GM19372 (cell line): ENCODE measurements around the gene RSRC2.
"Not testable (repeated sequence)": the region's sequence is repeated elsewhere in the genome, so short reads cannot be mapped to it uniquely, and the experiment has no call there.

Experiments
- ATAC-seq: cut with Tn5 transposase; IDR thresholded peaks from one replicate; pipeline ENCODE4 v1.9.1; 2021; ENCODE audit warnings: mild to moderate bottlenecking, low read depth, moderate library complexity; ENCODE audit not compliant: unreplicated experiment

RSRC2 gene

DNA sequence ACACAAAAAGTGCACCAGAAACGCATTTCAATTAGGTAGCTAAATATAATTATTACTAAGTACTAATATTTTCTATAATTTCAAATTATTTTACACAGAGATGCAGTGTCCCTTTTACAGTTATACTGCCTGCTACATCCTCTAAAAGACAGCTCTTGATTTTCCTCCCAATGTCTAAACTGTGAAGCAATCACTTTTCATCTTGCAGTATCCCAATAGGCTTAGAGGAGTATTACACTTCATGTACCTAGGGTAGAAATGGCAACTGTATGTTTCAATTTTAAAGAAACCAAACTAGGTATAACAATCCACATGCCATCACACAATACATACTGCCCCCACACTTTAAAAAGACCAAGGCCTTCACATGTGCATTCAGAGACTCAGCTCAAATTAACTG lies 7.3 kb downstream of the RSRC2 start:
- ATAC-seq, result no peak

DNA sequence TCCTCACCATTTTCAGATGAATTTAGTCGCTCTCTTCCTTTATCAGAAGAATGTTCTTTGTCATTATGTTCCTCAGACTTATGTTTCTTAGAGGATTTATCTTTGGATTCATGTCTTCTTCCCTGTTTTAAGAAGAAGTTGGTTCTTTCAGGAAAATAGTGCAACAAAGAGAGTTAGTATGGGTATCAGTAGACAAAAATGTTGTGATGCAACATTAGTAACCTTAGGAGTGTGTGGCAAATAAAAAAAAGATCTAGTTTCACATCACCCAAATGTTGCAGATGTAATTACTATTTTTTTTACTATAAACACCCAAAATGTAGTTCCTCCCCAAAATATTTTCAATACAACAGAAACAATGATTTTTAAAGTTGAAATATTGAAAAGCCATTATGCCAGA lies 7.8 kb downstream of the RSRC2 start:
- no peak for ATAC-seq

GRCh38 chr12:122517877-122518276 lies 8.9 kb downstream of the RSRC2 start:
- ATAC-seq, result no peak

- ATAC-seq, result no peak
Observed at GRCh38 chr12:122516544-122517361, 10.0 kb downstream of the RSRC2 start.

GRCh38 chr12:122515275-122515674 lies 11.5 kb downstream of the RSRC2 start:
- ATAC-seq, result no peak

- ATAC-seq, result no peak
Observed at GRCh38 chr12:122513660-122514059, 13.1 kb downstream of the RSRC2 start.

- not testable (repeated sequence) for ATAC-seq
Observed at GRCh38 chr12:122513028-122513427, 13.7 kb downstream of the RSRC2 start.

- no peak for ATAC-seq
Observed at GRCh38 chr12:122508163-122508562, 18.6 kb downstream of the RSRC2 start.

DNA sequence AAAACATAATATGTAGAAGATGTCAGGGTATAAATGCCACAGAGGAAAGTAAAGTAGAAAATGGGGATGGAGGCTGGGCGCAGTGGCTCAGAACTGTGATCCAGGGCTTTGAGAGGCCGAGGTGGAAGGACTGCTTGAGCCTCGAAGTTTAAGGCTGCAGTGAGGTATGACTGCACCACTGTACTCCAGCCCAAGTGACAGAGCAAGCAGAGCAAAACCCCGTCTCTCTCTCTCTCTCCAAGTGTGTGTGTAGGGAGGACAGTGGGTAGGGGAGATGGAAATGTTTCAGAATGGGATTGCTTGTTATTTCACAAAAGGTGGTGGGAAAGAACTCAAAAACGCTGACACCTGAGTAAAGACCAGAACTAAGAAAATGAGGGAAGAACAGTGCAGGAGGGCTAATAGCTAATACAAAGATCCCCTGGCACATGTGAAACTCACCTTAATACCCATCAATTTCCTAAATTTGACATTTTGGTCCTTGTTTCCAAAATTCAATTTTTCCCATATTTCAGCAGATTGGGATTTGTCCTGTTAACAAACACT lies 20.3 kb downstream of the RSRC2 start:
- ATAC-seq, result no peak

DNA sequence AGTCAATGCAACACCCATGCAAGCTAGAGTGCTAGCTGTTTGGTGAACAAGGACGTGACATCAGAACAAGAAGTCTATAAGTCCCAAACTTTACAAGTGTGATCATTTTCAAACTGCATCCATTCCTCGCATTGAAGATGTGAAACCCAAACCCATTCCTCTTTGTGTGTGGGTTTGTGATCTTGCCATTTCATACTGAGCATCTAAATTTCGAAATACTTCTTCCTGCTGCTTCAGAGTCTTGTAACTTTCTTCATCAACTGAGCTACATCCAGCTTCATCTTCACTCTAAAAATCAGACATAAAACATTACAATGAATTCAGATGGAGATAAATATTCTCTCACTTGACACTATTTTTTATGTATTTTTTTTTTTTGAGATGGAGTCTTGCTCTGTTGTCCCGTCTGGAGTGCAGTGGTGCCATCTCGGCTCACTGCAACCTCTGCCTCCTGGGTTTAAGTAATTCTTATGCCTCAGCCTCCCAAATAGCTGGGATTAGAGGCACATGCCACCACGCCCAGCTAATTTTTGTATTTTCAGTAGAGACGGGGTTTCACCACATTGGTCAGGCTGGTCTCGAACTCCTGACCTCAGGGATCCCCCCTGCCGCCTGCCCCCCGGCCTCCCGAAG lies 21.2 kb downstream of the RSRC2 start:
- no peak for ATAC-seq

DNA sequence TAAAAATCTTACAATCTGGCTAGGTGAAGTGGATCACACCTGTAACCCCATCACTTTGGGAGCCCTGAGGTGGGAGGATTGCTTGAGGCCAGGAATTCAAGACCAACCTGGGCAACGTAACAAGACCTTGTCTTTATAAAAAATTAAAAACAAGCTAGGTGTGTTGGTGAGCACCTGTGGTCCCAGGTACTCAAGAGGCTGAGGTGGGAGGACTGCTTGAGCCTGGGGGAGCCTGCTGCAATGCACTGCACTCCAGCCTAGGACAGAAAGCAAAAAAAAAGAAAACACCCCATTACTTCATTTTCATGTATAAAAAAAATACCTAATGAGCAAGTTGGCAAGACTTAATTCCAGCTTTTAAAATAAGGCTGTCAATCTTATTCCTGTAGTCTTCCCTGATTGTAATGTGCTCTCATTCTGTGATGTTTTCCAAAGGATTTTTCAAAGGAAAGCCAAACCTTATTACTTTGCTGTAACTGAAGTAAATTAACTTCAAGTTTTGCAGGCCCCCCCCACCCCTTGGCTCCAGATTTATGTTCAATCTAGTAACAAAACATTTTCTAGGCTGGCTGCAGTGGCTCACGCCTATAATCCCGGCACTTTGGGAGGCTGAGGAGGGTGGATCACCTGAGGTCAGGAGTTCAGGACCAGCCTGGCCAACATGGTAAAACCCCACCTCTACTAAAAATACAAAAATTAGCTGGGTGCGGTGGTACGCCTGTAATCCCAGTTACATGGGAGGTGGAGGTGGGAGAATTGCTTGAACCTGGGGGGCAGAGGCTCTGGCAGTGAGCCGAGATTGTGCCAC lies 22.7 kb downstream of the RSRC2 start:
- no peak for ATAC-seq

DNA sequence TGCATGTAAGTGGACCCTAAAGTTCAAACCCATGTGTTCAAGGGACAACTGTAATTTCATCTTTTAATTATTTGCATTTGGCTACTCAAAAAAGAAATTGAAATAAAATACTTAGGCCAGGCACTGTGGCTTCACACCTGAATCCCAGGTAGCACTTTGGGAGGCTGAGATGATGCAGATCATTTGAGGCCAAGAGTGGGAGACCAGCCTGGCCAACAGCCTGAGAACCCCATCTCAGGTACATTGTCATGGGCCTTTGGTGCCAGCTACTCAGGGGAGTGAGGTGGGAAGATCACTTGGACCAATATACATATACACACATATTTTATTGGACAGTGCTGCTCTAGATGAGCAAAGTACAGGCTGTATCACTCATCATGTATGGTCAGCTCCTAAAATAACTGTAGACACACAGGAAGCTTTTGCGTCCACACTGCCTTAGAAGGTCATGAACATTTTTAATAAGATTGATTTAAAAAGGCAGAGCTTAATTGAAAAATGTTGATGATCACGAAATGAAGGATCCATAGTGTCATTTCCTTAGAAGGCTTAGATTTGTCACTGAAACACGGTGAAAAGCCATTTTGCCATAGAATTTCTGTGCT lies 23.5 kb downstream of the RSRC2 start:
- ATAC-seq, result no peak

DNA sequence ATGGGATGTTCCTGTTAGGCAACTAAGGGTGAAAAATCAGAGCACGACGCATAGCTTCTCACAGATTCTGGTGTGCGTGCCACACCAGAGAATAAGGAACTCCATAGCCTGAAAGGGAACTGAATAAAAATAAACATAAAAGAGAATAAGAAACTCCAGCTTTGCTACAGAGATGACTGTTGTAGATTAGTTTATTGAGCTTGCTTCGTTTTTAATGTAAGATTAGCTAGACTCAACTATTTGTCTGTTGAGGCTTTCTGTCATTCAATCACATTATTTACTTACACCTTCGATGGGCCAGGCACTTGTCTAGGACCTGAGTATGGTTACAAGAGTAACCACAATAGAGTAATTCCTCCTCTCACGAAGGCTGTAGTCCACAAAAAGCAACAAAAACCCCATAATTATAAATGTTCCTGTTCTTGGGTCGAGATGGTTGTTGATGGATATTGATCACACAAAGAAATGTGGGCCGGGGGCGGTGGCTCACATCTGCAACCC lies 25.2 kb downstream of the RSRC2 start:
- no peak for ATAC-seq

GRCh38 chr12:122500685-122501488 lies 25.8 kb downstream of the RSRC2 start, which contains the start of gene ZCCHC8:
Gene ZCCHC8, minus strand, starts transcription at chr12:122500932. Its CDS starts 92 bp downstream, at chr12:122500840.
- ATAC-seq, result peak; percentile 89

- ATAC-seq, result peak; percentile 11
Observed at GRCh38 chr12:122499991-122500684, 26.6 kb downstream of the RSRC2 start.

- ATAC-seq, result no peak
Observed at GRCh38 chr12:122495258-122495657, 31.5 kb downstream of the RSRC2 start.

DNA sequence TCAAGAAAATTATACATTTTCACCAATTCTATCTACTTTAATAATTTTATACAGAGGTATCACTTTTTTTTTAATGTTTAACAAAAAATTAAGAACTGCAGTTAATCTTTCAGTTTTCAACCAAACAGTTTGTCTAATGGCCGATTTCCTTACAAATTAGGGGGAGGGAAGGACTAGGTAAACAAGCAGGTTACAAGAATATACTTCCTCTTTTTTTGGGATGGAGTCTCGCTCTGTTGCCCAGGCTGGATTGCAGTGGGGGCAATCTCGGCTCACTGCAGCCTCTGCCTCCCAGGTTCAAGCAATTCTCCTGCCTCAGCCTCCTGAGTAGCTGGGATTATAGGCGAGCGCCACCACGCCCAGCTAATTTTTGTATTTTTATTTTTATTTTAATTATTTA lies 33.5 kb downstream of the RSRC2 start:
- not testable (repeated sequence) for ATAC-seq

GRCh38 chr12:122491991-122492390 lies 34.7 kb downstream of the RSRC2 start:
- ATAC-seq, result no peak

- ATAC-seq, result no peak
Observed at GRCh38 chr12:122489038-122489437, 37.7 kb downstream of the RSRC2 start.
